Retinal pigment epithelial cell (primary cell): Measurements from ENCODE around the gene CRLF1.

Experiments
- DNase-seq: peaks from one replicate; pipeline ENCODE4 v3.0.0-alpha.2; 2010; ENCODE audit warnings: low read depth
- H3K4me3 ChIP-seq: 2 replicates; pipeline ENCODE4 v1.5.1; 2011; ENCODE audit warnings: mild to moderate bottlenecking, low read length, control low read depth, moderate library complexity
- TF ChIP-seq, protein P1 (sequence below): conservative IDR thresholded peaks from 2 replicates; pipeline ENCODE4 v1.5.1; 2011; ENCODE audit warnings: low read depth, low read length, control low read depth, inconsistent platforms

Gene CRLF1

GRCh38 chr19:18620902-18621301, 14.3 kb upstream of the CRLF1 start:
- DNase-seq = no peak
- TF ChIP-seq, protein P1, sequence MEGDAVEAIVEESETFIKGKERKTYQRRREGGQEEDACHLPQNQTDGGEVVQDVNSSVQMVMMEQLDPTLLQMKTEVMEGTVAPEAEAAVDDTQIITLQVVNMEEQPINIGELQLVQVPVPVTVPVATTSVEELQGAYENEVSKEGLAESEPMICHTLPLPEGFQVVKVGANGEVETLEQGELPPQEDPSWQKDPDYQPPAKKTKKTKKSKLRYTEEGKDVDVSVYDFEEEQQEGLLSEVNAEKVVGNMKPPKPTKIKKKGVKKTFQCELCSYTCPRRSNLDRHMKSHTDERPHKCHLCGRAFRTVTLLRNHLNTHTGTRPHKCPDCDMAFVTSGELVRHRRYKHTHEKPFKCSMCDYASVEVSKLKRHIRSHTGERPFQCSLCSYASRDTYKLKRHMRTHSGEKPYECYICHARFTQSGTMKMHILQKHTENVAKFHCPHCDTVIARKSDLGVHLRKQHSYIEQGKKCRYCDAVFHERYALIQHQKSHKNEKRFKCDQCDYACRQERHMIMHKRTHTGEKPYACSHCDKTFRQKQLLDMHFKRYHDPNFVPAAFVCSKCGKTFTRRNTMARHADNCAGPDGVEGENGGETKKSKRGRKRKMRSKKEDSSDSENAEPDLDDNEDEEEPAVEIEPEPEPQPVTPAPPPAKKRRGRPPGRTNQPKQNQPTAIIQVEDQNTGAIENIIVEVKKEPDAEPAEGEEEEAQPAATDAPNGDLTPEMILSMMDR = no peak
- no peak overlapping the region for H3K4me3 ChIP-seq

DNA sequence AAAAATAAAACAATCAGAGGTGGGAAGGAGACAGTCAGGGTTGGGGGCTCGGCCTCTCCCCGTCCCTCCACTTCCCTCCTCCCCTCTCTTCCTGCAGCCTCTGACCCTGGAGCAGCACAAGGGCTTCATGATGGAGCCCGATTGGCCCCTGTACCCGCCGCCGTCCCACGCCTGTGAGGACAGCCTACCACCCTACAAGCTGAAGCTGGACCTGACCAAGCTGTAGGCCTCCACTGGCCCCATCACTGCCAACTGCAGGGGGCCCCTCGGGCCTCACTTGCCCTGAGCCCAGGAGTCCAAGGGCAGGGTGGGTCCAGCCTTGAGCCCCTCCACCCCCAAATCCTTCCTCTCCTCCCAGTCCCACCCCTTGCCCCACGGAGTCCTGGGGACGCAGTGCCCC, 13.7 kb upstream of the CRLF1 start:
- TF ChIP-seq, protein P1 = no peak
- H3K4me3 ChIP-seq = no peak overlapping the region
- no peak for DNase-seq

GRCh38 chr19:18618236-18618635, 11.6 kb upstream of the CRLF1 start:
- TF ChIP-seq, protein P1 = no peak
- H3K4me3 ChIP-seq = no peak overlapping the region

GRCh38 chr19:18617562-18617961, 11.0 kb upstream of the CRLF1 start:
- DNase-seq = no peak
- no peak overlapping the region for H3K4me3 ChIP-seq
- TF ChIP-seq, protein P1 = no peak

More at GRCh38 chr19:18618236-18618635, 11.6 kb upstream of the CRLF1 start:
- DNase-seq = no peak

GRCh38 chr19:18616023-18616422, 9.4 kb upstream of the CRLF1 start:
- DNase-seq = no peak
- TF ChIP-seq, protein P1 = no peak
- no peak overlapping the region for H3K4me3 ChIP-seq

- TF ChIP-seq, protein P1 = no peak
- H3K4me3 ChIP-seq = no peak overlapping the region
- DNase-seq = no peak
These were observed 7.1 kb upstream of the CRLF1 start for GRCh38 chr19:18613589-18614234.
